Stimulated activated CD8-positive, alpha-beta memory T cell treated with anti-CD3 and anti-CD28 coated beads, Interleukin-12 subunit alpha, Interleukin-12 subunit beta, amount 100 ng/mL, for 24 hours (primary cell): Measurements from ENCODE around the gene CBR1.

Experiments used
- DNase-seq: peaks from one replicate; pipeline ENCODE4 v3.0.0-alpha.2; 2020; ENCODE audit errors: extremely low read depth

Gene CBR1

GRCh38 chr21:36115138-36115730, 45.4 kb downstream of the CBR1 start:
- DNase-seq = no peak

- DNase-seq = no peak
Measured at GRCh38 chr21:36117286-36117741, 47.5 kb downstream of the CBR1 start.

GRCh38 chr21:36120304-36120888, 50.6 kb downstream of the CBR1 start:
- DNase-seq = no peak
